HUES48 (cell line): ENCODE results near the gene DIDO1.

ENCODE experiments used
- H3K27ac ChIP-seq: one replicate; pipeline ENCODE4 v1.7.0; 2013; ENCODE audit warnings: low read depth, low read length, inconsistent platforms
- H3K27me3 ChIP-seq: 2 replicates; pipeline ENCODE4 v1.6.1; 2013; ENCODE audit warnings: mild to moderate bottlenecking, low read length; ENCODE audit not compliant: control insufficient read depth, insufficient read depth
- H3K36me3 ChIP-seq: 2 replicates; pipeline ENCODE4 v1.6.1; 2013; ENCODE audit warnings: low read length; ENCODE audit not compliant: control insufficient read depth, insufficient read depth
- H3K4me1 ChIP-seq: 2 replicates; pipeline ENCODE4 v1.6.1; 2013; ENCODE audit warnings: mild to moderate bottlenecking, low read length; ENCODE audit not compliant: control insufficient read depth, insufficient read depth
- H3K4me3 ChIP-seq: 2 replicates; pipeline ENCODE4 v1.5.1; 2013; ENCODE audit warnings: mild to moderate bottlenecking, low read depth, low read length
- H3K9ac ChIP-seq: 2 replicates; pipeline ENCODE4 v1.6.1; 2013; ENCODE audit warnings: mild to moderate bottlenecking, low read depth, low read length, moderate library complexity
- H3K9me3 ChIP-seq: 2 replicates; pipeline ENCODE4 v1.6.1; 2013; ENCODE audit warnings: low read length; ENCODE audit not compliant: control insufficient read depth, insufficient read depth

DIDO1 gene

GRCh38 chr20:62887860-62888239 is 38.5 kb downstream of the DIDO1 start:
- Histone ChIP-seq H3K36me3 (peaks cover 70% of the 10 kb centered on the region), H3K27ac (no peak overlapping the region), H3K4me1 (peaks cover 24% of the 10 kb centered on the region; the same call in 1 of the 2 replicates), H3K9ac (no peak overlapping the region), H3K9me3 (no peaks in the 10 kb centered on the region), H3K4me3 (no peak overlapping the region), H3K27me3 (no peaks in the 10 kb centered on the region)

DNA sequence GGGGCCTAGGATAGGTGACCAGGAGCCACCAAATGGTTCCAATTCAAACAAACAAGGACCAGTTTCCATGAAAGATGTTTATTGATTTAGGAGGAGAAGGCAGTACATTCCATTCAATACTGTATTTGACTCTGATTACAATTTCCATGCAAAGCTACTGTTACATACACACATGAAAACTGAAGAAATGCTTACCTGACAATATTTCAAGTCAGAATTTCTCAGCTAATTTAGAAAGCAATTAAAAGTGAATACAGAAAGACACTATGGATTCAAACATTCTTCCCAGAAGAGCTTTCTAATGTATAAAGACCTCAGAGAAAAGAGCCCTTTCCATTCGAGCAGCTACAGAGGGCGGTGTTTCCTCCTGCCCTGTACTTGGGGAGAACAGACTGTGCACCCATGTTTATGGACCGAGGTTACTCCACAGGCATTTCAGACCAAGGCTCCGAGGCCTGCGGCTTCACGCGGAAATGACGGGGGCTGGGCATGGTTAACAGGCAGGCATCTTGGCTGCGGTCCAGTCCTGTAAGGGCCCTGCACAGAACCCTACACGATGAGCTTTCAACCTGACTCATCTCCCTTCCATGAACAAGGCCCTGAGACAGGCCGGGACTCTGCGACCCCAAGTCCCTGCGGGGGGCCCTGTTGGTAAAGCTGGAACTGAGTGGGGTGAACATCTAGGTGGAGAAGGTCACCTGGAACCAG is 39.0 kb downstream of the DIDO1 start:
- Histone ChIP-seq H3K27ac (no peak overlapping the region), H3K4me3 (no peak overlapping the region), H3K4me1 (peaks cover 24% of the 10 kb centered on the region; the same call in 1 of the 2 replicates), H3K36me3 (peaks cover 68% of the 10 kb centered on the region), H3K9me3 (no peaks in the 10 kb centered on the region), H3K27me3 (no peaks in the 10 kb centered on the region), H3K9ac (no peak overlapping the region)

DNA sequence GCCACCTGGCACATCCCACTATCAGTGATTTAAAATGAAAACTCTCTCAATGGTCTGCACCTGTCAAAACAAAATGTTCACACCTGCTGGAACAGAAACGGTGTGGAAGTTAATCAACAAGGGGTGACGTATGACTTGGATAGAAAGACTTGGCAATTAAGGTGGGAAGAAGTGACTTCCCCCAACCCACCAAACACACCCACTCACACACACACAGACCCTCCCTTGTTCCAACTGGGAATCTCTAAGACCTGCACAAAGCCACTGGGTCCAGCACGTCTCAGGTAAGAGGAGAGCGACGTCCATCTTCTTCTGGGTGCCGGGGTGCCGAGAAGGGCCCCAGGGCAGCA is 39.6 kb downstream of the DIDO1 start:
- no peaks in the 10 kb centered on the region for H3K9me3 ChIP-seq
- peaks cover 61% of the 10 kb centered on the region for H3K36me3 ChIP-seq
- peaks cover 24% of the 10 kb centered on the region; the same call in 1 of the 2 replicates for H3K4me1 ChIP-seq
- H3K27me3 ChIP-seq = no peaks in the 10 kb centered on the region
- H3K4me3 ChIP-seq = no peak overlapping the region
- no peak overlapping the region for H3K9ac ChIP-seq
- no peak overlapping the region for H3K27ac ChIP-seq

DNA sequence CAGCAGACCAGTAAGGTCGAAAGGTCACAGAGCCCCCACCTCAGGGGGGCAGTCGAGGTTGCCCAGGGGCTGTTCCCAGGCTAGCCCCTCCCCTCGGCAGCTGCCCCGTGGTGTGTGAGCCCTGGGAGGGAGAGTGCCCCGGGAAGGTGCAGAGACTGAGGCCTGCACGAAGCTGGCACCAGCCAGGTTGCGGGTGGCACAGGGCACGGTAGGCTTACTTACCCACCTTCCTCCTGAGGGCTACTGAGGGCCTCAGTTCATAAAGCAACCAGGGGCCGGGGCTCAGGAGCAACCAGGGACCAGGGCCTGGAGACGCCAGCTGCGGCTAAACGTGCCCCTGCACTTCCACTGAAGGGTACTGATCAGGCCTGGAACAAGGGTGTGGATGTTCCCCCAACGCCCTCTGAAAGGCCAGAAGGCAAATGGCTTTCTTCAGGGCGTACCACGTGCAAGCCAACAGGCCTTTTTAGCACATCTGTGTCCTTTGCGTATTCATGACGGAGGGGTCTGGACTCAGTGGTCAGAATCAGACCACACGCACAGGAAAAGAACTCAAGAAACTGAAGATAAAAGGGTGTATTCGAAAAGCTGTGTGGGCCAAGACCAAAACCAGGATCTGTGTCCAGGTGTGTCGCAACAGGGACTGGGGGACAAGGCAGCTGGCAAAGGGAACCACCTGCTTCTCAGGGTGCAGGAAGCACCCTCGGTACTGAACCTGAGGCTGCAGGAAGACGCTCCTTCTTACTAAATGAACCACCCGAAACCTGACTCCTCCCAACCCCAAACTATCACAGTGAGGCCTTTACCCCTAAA is 40.2 kb downstream of the DIDO1 start:
- no peaks in the 10 kb centered on the region for H3K27me3 ChIP-seq
- peaks cover 24% of the 10 kb centered on the region; the same call in 1 of the 2 replicates for H3K4me1 ChIP-seq
- peaks cover 56% of the 10 kb centered on the region for H3K36me3 ChIP-seq
- H3K4me3 ChIP-seq = no peak overlapping the region
- H3K27ac ChIP-seq = no peak overlapping the region
- H3K9me3 ChIP-seq = no peaks in the 10 kb centered on the region
- H3K9ac ChIP-seq = no peak overlapping the region

DNA sequence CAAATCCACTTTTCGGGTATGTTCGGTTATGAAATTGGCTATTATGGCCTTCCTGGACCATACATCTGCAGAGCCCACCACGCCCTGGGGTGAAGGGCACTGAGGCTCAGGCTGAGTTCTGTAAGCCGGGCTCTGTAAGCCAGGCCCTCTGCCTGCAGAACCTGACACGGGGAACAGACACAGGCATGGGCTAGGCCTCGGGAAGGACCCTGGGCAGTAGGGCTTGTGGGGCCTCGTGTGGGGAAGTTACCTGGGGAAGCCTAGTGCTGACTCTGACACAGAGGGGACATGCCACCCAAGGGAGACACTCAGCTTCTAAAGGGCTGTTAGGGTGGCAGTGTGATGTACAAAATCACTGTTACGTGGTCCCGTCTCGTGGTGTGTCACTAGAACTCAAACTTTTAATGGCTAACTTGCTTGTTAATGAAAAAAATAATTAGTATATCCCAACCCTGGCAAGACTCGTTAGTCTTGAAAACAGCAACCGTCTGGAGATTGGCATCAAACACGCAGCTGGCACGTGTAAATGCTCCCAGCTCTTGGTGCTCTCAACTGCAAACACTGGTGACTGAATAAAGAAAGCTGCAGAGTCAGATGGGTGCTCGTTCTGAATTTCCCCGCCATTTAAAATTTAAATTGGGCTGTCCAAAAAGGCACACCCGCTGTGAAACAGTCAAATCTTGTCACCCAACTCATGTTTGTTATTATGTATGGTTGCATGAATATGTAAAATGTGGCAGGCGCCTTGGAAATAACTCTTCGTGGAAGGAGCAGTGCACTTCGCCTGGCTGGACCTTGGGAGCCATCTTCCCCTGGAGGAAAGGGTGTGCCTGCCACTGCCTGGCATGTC is 41.0 kb downstream of the DIDO1 start:
- H3K36me3 ChIP-seq = peaks cover 47% of the 10 kb centered on the region
- H3K4me3 ChIP-seq = no peak overlapping the region
- no peaks in the 10 kb centered on the region for H3K27me3 ChIP-seq
- H3K27ac ChIP-seq = peak overlapping the region; percentile 21
- no peaks in the 10 kb centered on the region for H3K9me3 ChIP-seq
- peaks cover 24% of the 10 kb centered on the region; the same call in 1 of the 2 replicates for H3K4me1 ChIP-seq
- no peak overlapping the region for H3K9ac ChIP-seq

GRCh38 chr20:62884556-62884955 is 41.7 kb downstream of the DIDO1 start:
- Histone ChIP-seq H3K27me3 (no peaks in the 10 kb centered on the region), H3K27ac (peak overlapping the region; percentile 21), H3K4me3 (no peak overlapping the region), H3K9me3 (no peaks in the 10 kb centered on the region), H3K4me1 (peaks cover 24% of the 10 kb centered on the region; the same call in 1 of the 2 replicates), H3K9ac (no peak overlapping the region), H3K36me3 (peaks cover 40% of the 10 kb centered on the region)

GRCh38 chr20:62882426-62882825 is 43.9 kb downstream of the DIDO1 start:
- H3K36me3 ChIP-seq = peaks cover 19% of the 10 kb centered on the region
- H3K4me3 ChIP-seq = no peak overlapping the region
- peaks cover 35% of the 10 kb centered on the region for H3K4me1 ChIP-seq
- no peaks in the 10 kb centered on the region for H3K9me3 ChIP-seq
- no peaks in the 10 kb centered on the region for H3K27me3 ChIP-seq
- no peak overlapping the region for H3K27ac ChIP-seq
- no peak overlapping the region for H3K9ac ChIP-seq

DNA sequence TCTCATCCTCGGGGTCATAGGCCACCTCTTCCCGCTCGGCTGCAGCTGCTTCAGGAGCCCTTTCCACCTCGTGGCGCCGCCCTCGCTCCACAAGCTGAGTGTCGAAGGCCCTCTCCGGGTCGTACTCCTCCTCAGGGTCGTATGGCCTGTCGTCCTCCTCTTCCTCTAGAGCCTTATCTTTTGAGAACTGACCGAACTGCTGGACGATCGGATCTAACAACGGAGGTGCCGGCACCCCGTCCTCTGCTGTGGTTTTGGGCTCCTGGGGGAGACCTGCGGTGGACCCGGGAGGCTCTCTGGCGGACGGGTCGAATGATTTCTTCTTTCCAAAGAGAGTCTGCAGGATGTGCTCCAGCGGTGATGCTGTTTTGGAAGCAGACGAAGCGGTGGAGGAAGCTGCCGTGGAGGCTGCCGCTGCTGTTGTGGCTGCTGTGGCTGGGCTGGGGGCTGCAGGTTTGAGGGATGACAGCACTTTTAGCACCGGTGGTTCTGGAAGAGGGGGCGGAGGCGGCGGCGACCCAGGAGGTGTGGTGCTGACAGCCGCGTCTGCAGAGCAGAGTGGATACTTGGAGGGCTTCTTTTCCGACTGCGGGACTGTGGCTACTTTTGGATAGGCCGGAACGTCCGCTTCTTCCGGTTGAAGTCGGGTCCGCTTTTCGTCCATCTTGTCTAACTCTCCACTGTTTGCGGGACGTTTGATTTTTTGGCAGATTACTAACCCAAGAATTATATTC is 44.5 kb downstream of the DIDO1 start:
- no peak overlapping the region for H3K27ac ChIP-seq
- H3K4me1 ChIP-seq = peaks cover 35% of the 10 kb centered on the region
- no peak overlapping the region for H3K9ac ChIP-seq
- no peak overlapping the region for H3K4me3 ChIP-seq
- H3K36me3 ChIP-seq = peaks cover 14% of the 10 kb centered on the region
- no peaks in the 10 kb centered on the region for H3K9me3 ChIP-seq
- H3K27me3 ChIP-seq = no peaks in the 10 kb centered on the region

DNA sequence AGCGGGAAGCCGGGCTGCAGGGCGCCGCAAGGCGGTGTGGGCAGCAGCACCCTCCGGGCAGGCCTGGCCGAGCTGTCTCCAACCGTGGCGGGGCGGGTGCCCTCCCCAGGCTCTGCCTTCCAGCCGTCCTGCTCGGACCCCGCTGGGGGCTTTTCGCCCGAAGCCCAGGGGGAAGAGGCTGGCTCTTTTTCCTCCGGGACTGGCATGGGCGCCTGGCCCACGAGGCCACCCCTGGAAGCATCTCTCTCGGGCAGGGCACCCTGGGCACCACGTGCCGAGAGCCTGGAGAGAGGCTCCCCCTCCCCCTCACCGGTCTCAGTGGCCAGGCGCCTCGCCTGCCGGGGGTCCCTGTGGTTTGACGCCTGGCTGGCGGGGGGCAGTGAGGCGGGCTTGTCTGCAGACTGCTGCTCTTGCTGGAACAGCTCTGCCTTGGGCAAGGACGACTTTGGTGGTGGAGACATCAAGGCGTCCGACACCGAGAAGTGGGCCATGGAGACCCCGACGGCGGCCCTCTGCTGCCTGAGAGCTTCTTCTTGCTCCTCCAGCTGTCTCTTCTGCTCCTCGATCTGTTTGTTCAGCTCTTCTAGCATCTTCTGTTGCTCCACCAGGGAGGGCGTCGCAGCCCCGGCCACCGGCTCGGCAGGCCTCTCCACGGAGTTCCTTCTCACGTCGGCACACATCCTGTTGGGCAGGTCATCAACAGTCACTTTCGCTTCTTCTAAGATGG is 45.2 kb downstream of the DIDO1 start:
- Histone ChIP-seq H3K27ac (no peak overlapping the region), H3K27me3 (no peaks in the 10 kb centered on the region), H3K36me3 (peaks cover 6% of the 10 kb centered on the region), H3K9ac (no peak overlapping the region), H3K9me3 (no peaks in the 10 kb centered on the region), H3K4me3 (no peak overlapping the region), H3K4me1 (peaks cover 33% of the 10 kb centered on the region)
